ENCODE results near the gene PARS2.
"Not testable (repeated sequence)": the region's sequence is repeated elsewhere in the genome, so short reads cannot be mapped to it uniquely, and the experiment has no call there.

PARS2 gene

GRCh38 chr1:54777011-54777410, 12.7 kb upstream of the PARS2 start:
- FAIRE-seq (no peak), DNase-seq (ENCODE audit: extremely low spot score, insufficient read length, low read depth) (no peak)

- FAIRE-seq; DNase-seq (ENCODE audit: extremely low spot score, insufficient read length, low read depth): not testable (repeated sequence)
Observed at GRCh38 chr1:54775828-54776721, 11.8 kb upstream of the PARS2 start.

DNA sequence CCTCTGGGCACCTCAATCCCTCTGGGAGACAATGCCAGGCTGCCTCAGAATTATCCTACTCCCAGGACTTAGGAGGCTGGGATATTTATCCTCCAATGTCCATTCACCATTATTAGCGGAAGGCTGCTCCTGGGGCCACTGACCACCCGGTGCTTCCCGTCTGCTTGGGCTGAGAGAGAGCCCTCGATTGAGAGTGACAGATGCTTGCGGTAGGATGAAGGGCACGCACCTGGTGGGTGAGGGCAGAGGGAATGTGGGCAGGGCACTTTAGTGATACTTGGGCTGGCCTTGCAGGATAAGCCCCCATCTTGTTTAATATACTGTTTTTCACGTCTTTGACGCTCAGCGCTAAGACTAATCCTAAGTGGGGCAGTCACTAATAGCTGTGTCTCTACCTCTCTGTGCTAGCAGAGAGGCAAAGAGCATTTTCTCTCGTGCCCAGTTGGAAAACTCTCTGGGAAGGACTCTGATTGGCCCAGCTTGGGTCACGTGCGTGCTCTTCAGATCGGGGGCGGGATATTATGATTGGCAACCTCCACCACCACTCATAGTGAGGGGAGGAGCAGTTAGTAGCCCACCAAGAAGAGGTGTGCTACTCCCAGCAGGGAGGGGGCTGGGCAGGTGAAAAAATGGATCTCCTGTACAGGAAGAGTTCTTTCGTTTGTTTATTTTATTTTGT, 10.6 kb upstream of the PARS2 start:
- FAIRE-seq = no peak
- DNase-seq (ENCODE audit: extremely low spot score, insufficient read length, low read depth) = no peak

- FAIRE-seq (no peak), DNase-seq (ENCODE audit: extremely low spot score, insufficient read length, low read depth) (no peak)
Observed at GRCh38 chr1:54772951-54773350, 8.6 kb upstream of the PARS2 start.

DNA sequence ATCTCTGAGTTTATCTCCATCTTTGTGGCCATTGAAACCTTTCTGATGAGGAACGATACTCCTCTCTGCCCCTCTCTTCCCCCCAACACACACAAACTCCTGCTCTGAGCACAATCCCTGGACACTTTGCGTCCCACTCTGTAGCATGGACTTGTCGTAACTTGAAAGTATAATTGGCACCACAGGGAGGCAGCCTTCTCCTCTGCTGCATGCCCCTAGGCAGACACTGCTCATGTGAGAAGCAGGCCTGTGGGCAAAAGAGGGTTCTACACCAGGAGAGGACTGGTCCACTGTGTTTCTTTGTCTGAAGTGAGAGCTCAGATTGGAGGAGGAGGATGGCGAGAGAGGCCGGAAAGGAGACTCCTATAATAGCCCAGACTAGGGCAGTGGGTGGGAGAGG, 3.8 kb upstream of the PARS2 start:
- FAIRE-seq = no peak
- no peak for DNase-seq (ENCODE audit: extremely low spot score, insufficient read length, low read depth)

DNA sequence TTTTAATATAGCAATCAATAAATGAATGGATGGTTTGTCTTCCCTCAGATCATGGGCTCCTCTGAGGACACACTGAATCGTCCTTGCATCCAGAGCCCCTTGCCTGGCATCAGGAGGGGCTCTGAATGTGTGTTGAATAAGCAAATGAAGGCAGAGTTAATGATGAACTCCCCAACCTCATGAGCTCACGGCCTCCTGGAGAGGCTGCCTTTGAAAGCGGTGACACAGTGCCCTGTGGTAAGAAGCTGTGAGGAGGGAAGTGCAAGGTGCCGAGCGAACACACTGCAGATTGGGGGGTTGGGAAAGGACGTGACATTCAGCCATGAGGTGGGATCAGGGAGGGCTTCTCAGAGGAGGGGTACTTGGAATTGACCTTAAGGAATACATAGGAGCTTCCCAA, 3.2 kb upstream of the PARS2 start:
- FAIRE-seq (no peak), DNase-seq (ENCODE audit: extremely low spot score, insufficient read length, low read depth) (no peak)

- DNase-seq (ENCODE audit: extremely low spot score, insufficient read length, low read depth) = no peak
- FAIRE-seq = no peak
Observed at GRCh38 chr1:54766726-54767125, 2.4 kb upstream of the PARS2 start.

DNA sequence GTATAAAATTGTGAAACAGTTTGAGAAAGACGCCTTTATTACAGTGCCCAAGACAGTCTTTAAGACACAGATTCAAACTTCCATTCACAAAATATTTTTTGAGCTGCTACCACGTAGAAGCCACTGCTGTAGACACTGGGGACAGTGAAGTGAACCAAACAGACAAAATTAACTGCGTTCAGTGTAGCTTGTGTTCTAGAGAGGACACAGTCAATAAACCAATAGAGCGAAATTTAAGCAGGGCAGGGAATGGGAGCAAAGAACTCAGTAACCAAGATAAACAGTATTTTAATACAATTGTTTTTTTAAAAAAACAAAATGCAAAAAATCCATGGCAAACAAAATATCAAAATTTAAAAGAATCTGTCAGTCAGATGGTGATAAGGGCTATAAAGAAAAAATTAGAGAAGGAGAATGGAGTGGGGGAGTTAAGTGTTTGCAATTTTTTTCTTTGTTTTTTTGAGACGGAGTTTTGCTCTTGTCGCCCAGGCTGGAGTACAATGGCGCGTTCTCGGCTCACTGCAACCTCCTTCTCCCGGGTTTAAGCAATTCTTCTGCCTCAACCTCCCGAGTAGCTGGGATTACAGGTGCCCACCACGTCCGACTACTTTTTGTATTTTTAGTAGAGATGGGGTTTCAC, 719 bp upstream of the PARS2 start:
- no peak for FAIRE-seq
- no peak for DNase-seq (ENCODE audit: extremely low spot score, insufficient read length, low read depth)

DNA sequence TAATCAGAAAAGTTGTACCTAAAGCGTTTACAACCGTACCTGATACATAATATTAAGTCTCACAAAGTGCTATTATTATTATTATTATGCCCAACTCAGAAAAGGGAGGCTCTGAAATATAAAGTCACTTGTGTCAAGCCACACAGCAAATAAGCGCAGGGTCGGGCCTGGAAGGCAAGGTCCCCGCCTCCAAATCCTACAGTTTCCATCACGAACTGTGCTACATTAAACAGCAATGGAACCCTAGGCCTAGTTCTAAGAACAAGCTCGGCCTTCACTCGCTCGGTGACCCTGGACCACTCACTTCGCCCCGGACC, 549 bp downstream of the PARS2 start:
- FAIRE-seq (no peak), DNase-seq (ENCODE audit: extremely low spot score, insufficient read length, low read depth) (no peak)

DNA sequence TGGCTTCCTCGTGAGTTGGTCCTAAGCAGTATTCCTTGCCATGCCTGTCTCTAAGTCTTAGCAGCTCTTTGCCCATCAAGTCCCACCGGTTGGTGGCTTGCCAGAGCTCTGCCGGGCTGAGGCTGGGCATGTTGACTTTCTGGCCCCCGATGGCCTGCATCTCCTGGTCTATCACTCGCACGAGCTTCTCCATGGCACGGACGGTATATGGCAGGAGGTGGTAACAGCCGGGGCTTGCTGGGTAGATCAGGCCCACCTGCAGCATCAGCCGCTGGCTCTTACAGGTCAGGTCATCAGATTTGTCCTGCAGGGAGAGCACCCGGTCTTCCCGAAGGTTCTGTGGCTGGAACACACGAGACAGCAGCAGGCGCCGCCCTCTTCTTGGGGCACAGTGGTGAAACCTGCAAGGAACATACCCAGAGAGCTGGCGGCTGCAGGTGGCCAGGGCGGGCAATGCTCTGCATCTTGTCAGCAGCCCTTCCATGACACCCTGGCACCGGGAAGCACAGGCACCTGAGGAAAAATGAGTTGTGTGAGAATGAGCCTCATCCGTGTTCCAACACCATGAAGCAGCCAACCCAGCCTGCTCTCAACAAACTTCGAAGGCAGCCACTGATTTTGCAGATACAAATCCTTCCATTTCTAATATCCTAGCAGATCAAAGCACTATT, 5.5 kb downstream of the PARS2 start:
- no peak for FAIRE-seq
- no peak for DNase-seq (ENCODE audit: extremely low spot score, insufficient read length, low read depth)

DNA sequence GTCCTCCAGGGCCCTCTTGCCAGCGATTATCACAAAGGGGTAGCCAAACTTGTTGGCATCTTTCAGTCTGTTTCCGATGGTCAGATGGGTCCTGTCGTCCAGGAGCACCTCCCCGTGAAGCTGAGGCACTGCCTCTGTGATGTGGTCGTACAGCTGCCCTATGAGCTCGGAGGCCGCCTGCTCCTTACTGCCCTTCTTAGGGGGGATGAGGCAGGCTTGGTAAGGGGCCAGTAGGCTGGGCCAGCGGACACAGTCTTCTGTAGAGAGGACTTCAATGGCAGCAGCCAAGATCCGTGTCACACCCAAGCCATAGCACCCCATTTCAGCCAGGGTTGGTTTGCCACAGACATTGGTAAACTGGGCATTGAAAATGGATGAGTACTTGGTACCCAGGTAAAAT, 6.5 kb downstream of the PARS2 start:
- DNase-seq (ENCODE audit: extremely low spot score, insufficient read length, low read depth) (no peak), FAIRE-seq (no peak)

- no peak for FAIRE-seq
- no peak for DNase-seq (ENCODE audit: extremely low spot score, insufficient read length, low read depth)
Observed at GRCh38 chr1:54754486-54755285, 9.6 kb downstream of the PARS2 start.

DNA sequence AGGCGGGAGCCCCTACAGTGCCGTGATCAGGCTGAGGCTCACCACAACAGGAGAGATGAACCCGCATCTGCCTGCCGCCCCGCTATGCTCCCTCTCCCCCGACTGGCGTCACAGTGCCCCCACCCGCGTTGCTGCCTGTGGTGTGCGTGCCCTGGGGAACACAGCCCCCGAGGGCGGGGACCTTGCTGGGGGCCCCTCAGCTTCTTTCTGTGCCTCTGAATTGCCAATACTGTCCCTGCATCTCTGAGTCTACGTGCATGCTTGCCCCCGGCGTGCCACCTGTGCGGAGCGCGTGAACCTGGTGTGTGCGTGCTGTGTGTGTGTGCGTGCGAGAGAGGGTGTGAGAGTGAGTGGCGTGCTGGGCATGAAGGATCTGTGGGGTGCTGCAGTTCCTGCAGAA, 10.3 kb downstream of the PARS2 start:
- DNase-seq (ENCODE audit: extremely low spot score, insufficient read length, low read depth) = no peak
- FAIRE-seq = no peak

- FAIRE-seq = no peak
- no peak for DNase-seq (ENCODE audit: extremely low spot score, insufficient read length, low read depth)
Observed at GRCh38 chr1:54751426-54751825, 12.9 kb downstream of the PARS2 start.

DNA sequence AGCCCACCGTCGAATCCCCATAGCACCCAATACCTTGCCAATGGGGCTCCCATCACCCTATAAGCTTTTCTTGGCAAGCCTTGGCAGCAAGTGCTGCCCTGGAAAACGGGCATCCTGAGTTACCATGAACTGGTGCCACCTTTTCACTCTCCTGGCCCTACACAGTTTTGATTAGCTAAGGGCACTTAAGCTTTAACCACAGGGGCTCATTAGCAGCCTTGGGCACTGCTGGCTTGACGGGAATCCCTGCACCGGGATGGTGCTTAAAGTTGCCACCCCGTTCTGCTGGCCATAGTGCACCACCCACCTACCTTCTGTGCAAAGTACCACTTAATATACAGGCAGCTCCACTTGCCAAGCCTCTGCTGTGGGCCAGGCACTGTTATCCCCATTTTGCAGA, 13.7 kb downstream of the PARS2 start:
- FAIRE-seq = no peak
- no peak for DNase-seq (ENCODE audit: extremely low spot score, insufficient read length, low read depth)

GRCh38 chr1:54748094-54748835, 16.1 kb downstream of the PARS2 start:
- DNase-seq (ENCODE audit: extremely low spot score, insufficient read length, low read depth) = no peak
- FAIRE-seq = no peak

GRCh38 chr1:54745864-54746263, 18.5 kb downstream of the PARS2 start:
- DNase-seq (ENCODE audit: extremely low spot score, insufficient read length, low read depth) = no peak
- FAIRE-seq = no peak

DNA sequence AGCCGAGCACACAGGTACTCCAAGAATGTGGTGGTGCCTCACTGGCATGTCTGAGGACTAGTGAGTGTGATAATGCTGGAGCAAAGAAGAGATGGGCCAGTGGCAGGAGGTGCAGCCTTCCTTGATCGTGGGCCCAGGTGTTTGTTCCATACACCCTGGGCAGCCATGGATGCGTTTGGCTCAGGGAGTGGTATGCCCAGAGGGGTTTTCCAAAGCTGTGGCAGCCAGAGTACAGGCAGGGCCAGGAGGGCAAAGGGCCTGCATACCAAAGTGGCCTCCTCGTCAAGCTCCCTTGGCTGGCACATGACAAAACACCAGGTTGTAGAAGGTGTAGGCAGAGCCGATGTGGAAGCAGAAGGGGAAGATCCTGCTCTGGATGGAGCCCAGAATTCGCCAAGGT, 19.0 kb downstream of the PARS2 start:
- FAIRE-seq (no peak), DNase-seq (ENCODE audit: extremely low spot score, insufficient read length, low read depth) (no peak)

- DNase-seq (ENCODE audit: extremely low spot score, insufficient read length, low read depth) (no peak), FAIRE-seq (no peak)
Observed at GRCh38 chr1:54744696-54745095, 19.6 kb downstream of the PARS2 start.

Data from GM18507 (cell line).